Heart left ventricle (tissue), 13 donors: Measurements from ENCODE around the gene C1orf35.

ENCODE experiments used
- CTCF ChIP-seq, 12 donors: fragments of 200-600 bp; sonication (generic) in 4 of 12; IDR thresholded peaks; one replicate each; pipeline versions ENCODE4 v1.5.0 to v1.8.0; 2018 to 2022; ENCODE audit warnings: antibody characterized with exemption in 12 of 12, mild to moderate bottlenecking in 5 of 12
- POLR2A ChIP-seq, 2 donors: fragments of 450-650 bp; IDR thresholded peaks; one replicate each; pipeline ENCODE4 v1.6.1; 2017; ENCODE audit warnings: antibody characterized with exemption in 2 of 2, mild to moderate bottlenecking in 2 of 2, moderate library complexity in 2 of 2
- donor health status: ischemic (EF 13 %, LVEDD 7.1; RV severe dilation, severe dysfunction).
- donor health status: DM: no; HTN: yes; CAD: no.
- donor health status: DM: no; HTN: no; CAD: no.
- donor health status: ischemic (EF 25% LVEDD 6.9; RV normal size, moderate dysfunction).
- donor health status: ischemic (EF 25% LVEDD 5.7; RV mildly dilated, moderate dysfunction).
- donor health status: ischemic (EF 35%, LVEDD 5.7; RV mildly dilated, moderate dysfunction).
- donor health status: nonischemic (EF 11% LVEDD 7.7; RV severe dilation, severe dysfunction).
- donor health status: DM: yes; HTN: yes; CAD: no.
- donor health status: PGD.
- donor health status: ischemic (EF 29% LVEDD 5.4; RV normal size, mild dysfunction).
- donor health status: nonischemic (EF 23%, LVEDD 6.1; RV moderate dilation, normal function).

DNA sequence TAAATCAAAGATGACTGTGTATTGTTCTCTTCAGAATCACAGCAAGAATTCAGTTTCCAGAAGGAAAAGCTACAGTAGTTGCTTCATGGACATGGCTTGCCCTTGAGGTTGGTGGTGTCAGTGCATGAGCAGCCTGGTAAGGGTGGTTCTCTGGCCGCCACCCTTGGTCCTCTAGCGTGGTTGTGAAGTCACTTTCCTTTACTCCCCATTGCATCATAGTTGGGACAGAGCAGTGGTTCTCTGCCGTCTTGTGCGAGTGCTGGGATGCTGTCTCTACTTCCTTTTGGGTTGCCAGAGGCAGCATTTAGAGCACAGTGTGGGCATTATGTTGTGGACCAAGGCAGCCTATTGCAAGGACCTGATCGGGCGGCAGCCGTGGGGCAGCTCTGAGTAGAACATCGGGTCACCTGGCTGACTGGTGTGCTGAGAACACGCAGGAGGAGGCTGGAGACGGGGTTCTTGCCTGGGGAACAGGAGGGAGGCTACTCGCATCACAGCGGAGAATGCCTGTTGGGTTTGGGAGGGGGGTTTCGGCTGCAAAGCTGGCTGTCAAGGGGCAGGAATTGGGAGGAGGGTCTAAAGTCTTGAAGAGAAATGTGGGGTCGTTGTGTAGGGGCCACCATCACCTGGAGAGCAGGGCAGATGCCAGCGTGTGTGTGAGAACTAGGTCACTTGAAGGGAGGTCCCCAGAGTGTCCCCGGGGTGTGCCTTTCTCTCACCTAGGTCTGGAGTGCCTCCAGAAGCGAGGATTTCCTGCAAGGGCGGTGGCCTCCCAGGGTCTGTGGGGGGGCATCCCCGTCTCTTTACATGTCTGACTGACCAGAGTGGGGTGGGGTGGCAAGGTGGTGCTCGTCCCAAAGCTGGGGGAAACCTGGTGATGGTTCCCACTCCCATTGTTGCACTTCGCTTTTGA is 14.3 kb downstream of the C1orf35 start:
- no peak for TF ChIP-seq CTCF (IDR thresholded peaks at IDR 0.05)
- TF ChIP-seq POLR2A (IDR thresholded peaks at IDR 0.05): no peak
